OCI-LY3 (cell line): ENCODE results near the gene EXOC4.

Experiments used
- EZH2phosphoT487 ChIP-seq: fragments of 200-600 bp; shearing (Covaris generic); IDR thresholded peaks from 2 replicates; pipeline ENCODE4 v1.6.1; 2018; ENCODE audit warnings: antibody characterized with exemption, mixed run types, low read depth
- TF ChIP-seq, protein P1 (sequence below): fragments of 200-600, 300-600 bp; sonication (generic); IDR thresholded peaks from 2 replicates; pipeline ENCODE4 v1.5.1; 2014; ENCODE audit warnings: antibody characterized with exemption, low read length, low read depth

DNA sequence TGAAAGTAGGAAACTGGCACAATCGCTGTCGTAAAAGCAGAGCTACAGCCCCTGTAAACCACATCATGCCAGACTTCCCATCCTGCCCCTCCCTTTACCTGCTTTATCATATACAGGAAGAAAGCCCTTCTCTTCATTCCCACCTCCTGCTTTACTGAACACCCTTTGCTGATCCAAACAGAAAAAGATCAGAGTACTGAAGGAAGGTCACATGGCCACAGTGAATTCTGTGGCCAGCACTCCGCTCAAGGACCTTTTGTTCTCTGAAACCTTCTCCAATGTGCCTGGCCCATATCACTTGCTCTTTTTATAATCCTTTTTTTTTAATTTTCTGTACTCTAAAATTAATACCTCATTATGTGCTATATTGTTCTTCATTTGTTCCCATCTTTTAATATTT, 765.4 kb downstream of the EXOC4 start:
- TF ChIP-seq, protein P1, sequence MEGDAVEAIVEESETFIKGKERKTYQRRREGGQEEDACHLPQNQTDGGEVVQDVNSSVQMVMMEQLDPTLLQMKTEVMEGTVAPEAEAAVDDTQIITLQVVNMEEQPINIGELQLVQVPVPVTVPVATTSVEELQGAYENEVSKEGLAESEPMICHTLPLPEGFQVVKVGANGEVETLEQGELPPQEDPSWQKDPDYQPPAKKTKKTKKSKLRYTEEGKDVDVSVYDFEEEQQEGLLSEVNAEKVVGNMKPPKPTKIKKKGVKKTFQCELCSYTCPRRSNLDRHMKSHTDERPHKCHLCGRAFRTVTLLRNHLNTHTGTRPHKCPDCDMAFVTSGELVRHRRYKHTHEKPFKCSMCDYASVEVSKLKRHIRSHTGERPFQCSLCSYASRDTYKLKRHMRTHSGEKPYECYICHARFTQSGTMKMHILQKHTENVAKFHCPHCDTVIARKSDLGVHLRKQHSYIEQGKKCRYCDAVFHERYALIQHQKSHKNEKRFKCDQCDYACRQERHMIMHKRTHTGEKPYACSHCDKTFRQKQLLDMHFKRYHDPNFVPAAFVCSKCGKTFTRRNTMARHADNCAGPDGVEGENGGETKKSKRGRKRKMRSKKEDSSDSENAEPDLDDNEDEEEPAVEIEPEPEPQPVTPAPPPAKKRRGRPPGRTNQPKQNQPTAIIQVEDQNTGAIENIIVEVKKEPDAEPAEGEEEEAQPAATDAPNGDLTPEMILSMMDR, result no peak
- no peak for TF ChIP-seq EZH2phosphoT487
